ENCODE measurements around the gene PARD3B.
"Not testable (repeated sequence)": the region's sequence is repeated elsewhere in the genome, so short reads cannot be mapped to it uniquely, and the experiment has no call there.

Gene PARD3B

DNA sequence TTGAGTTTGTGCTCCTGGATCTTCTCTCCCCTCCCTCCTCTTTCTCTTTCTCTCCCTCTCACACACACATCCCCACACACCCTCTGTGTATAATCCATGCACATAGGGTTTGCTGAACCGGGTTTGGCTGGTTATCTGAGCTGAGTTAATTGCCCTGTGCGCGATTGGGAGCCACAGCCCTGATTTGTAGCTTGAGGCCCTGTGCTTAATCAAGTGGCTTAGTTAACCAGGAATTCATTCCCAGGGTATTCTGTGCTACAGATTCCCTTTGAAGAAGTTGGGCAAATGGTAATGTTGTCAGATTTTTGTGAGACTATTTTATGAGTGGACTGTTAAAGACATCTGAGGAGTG is 6.2 kb downstream of the PARD3B start:
- DNase-seq (ENCODE audit: insufficient read length, low spot score) (no peak), FAIRE-seq (no peak)
- TF ChIP-seq CTCF (IDR thresholded peaks at IDR 0.05; ENCODE audit: insufficient read depth, missing control alignments): no peak

DNA sequence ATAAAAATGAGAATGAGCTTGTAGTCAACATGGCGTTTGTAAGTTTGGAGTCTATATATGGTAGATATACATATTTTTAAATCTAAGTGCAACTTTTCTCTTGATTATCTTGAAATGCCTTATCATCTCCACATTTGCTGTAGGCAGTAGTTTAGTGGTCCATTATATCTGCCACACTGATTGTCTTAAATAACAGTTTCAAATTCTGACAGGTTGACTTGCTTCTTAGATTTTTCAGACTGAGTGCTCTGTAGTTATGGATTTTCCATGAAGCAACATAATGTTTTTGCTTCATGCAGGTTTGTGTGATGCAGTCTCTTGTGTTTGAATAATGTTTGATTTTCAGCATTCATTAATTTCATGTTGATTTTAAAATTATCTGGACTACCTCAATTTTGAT is 12.3 kb downstream of the PARD3B start:
- DNase-seq (ENCODE audit: insufficient read length, low spot score) (no peak), FAIRE-seq (no peak)
- no peak for TF ChIP-seq CTCF (IDR thresholded peaks at IDR 0.05; ENCODE audit: insufficient read depth, missing control alignments)

DNA sequence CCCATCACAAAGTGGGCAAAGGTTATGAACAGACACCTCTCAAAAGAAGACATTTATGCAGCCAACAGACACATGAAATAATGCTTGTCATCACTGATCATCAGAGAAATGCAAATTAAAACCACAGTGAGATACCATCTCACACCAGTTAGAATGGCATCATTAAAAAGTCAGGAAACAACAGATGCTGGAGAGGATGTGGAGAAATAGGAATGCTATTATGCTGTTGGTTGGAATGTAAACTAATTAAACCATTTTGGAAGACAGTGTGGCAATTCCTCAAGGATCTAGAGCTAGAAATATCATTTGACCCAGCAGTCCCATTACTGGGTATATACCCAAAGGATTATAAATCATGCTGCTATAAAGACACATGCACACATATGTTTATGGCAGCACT is 14.1 kb downstream of the PARD3B start:
- not testable (repeated sequence) for FAIRE-seq; DNase-seq (ENCODE audit: insufficient read length, low spot score)

GRCh38 chr2:204560902-204561301 is 15.6 kb downstream of the PARD3B start:
- no peak for DNase-seq (ENCODE audit: insufficient read length, low spot score)
- no peak for FAIRE-seq
- TF ChIP-seq CTCF (IDR thresholded peaks at IDR 0.05; ENCODE audit: insufficient read depth, missing control alignments): no peak

DNA sequence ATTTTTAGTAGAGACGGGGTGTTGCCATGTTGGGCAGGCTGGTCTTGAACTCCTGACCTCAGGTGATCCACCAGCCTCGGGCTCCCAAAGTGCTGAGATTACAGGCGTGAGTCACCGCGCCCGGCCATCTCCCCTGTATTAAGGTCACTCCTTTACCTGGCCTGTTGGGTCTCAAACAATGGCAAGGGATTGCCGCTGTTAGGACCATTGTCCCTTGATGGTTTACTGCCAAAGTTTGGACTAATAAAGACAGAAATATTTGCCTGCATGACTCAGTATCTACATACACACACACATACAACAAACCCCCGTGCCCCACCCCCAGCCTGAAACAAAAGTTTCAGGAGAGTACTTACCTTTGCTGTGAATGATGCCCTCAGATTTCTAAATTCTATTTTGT is 16.5 kb downstream of the PARD3B start:
- DNase-seq (ENCODE audit: insufficient read length, low spot score) (no peak), FAIRE-seq (no peak)
- TF ChIP-seq CTCF (IDR thresholded peaks at IDR 0.05; ENCODE audit: insufficient read depth, missing control alignments): no peak

- no peak for TF ChIP-seq CTCF (IDR thresholded peaks at IDR 0.05; ENCODE audit: insufficient read depth, missing control alignments)
- DNase-seq (ENCODE audit: insufficient read length, low spot score) (no peak), FAIRE-seq (no peak)
These were observed 21.2 kb downstream of the PARD3B start for GRCh38 chr2:204566439-204566838.

- no peak for TF ChIP-seq CTCF (IDR thresholded peaks at IDR 0.05; ENCODE audit: insufficient read depth, missing control alignments)
- DNase-seq (ENCODE audit: insufficient read length, low spot score) (no peak), FAIRE-seq (no peak)
These were observed 25.1 kb downstream of the PARD3B start for GRCh38 chr2:204570421-204570820.

GRCh38 chr2:204571041-204571440 is 25.8 kb downstream of the PARD3B start:
- no peak for FAIRE-seq
- TF ChIP-seq CTCF (IDR thresholded peaks at IDR 0.05; ENCODE audit: insufficient read depth, missing control alignments): no peak

More at GRCh38 chr2:204571041-204571440, 25.8 kb downstream of the PARD3B start:
- DNase-seq (ENCODE audit: insufficient read length, low spot score): no peak

Data from D721Med (cell line).